ENCODE results near the gene AUTS2. TPM values are rescaled to one million over a fixed set of nuclear protein-coding genes. Genes with fewer than 3 reads are reported as not detected.

The AUTS2 gene
- total and polyA plus RNA-seq, 10 of the 15 experiments (the other 5 are each of a cell fraction or from before 2014, with no cell fraction given): 6.4 to 55.6 (median 21.6) TPM

DNA sequence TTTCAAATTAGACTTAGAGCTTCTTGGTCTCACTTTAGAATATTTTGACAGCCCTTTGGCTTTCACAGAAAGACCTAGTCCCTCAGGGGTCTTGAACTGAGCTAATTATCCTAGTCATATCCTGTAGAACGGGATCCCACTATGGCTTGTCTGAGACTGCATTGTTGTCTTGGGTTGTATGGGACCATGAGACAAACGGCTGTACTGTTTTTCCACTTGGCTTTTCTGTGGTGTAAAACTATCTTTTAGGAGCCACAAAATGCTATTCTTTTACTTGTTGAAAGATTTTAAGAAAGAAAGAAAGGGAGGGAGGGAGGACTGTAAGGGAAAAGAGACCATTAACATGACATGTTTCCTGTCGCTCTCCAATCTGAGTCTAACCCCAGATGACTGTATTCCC, 432.5 kb downstream of the AUTS2 start:
- H4K20me1 ChIP-seq (ENCODE audit: control insufficient read depth, insufficient read depth): no peaks in the 10 kb centered on the region
- H3K27me3 ChIP-seq (replicated peaks in 1 of 2; ENCODE audit: control insufficient read depth in 2 of 2, insufficient read depth in 2 of 2, low read length in 1 of 2): no peaks in the 10 kb centered on the region
- H3K79me2 ChIP-seq (ENCODE audit: control insufficient read depth, insufficient read depth, low read length): no peaks in the 10 kb centered on the region
- DNase-seq (ENCODE audit: low read depth, low spot score) (no peak), ATAC-seq (no peak), FAIRE-seq (no peak)
- H3K4me3 ChIP-seq: no peak overlapping the region
- H3K36me3 ChIP-seq (ENCODE audit: control insufficient read depth in 2 of 2, insufficient read depth in 2 of 2, low read length in 1 of 2): no peaks in the 10 kb centered on the region
- ChIA-PET CTCF (interaction anchor here (1.2 kb wide), 1 partner anchor 52 kb away, joined by 3 read pairs; no protein-coding TSS in a partner anchor), RAD21 (ENCODE audit: unreplicated experiment) (no interaction called here), POLR2A (no interaction called here), SMC1A (ENCODE audit: uncharacterized antibody, unreplicated experiment) (interaction anchor here (0.6 to 1.5 kb wide), 8 partner anchors 8 to 667 kb away, joined by 3 to 6 read pairs (median 3); no protein-coding TSS in a partner anchor)
- in situ Hi-C loops (cut with MboI): no loop called here
- no TSS peak for BruUV-seq (replicated peaks)
- H3K4me1 ChIP-seq (ENCODE audit: control insufficient read depth, insufficient read depth, low read length): no peaks in the 10 kb centered on the region
- TF ChIP-seq POLR2A (IDR thresholded peaks at IDR 0.05; ENCODE audit: low read depth, low read length): no peak
- TF ChIP-seq TCF12 (IDR thresholded peaks at IDR 0.05; ENCODE audit: low read depth, low read length): no peak
- TF ChIP-seq, protein P1, sequence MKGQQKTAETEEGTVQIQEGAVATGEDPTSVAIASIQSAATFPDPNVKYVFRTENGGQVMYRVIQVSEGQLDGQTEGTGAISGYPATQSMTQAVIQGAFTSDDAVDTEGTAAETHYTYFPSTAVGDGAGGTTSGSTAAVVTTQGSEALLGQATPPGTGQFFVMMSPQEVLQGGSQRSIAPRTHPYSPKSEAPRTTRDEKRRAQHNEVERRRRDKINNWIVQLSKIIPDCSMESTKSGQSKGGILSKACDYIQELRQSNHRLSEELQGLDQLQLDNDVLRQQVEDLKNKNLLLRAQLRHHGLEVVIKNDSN (IDR thresholded peaks at IDR 0.05; ENCODE audit: borderline replicate concordance, extremely low read length, insufficient read depth, low read depth, low read length): no peak
- no peak for TF ChIP-seq RFX5 (IDR thresholded peaks at IDR 0.05; ENCODE audit: low read depth, low read length)
- TF ChIP-seq, protein P2, sequence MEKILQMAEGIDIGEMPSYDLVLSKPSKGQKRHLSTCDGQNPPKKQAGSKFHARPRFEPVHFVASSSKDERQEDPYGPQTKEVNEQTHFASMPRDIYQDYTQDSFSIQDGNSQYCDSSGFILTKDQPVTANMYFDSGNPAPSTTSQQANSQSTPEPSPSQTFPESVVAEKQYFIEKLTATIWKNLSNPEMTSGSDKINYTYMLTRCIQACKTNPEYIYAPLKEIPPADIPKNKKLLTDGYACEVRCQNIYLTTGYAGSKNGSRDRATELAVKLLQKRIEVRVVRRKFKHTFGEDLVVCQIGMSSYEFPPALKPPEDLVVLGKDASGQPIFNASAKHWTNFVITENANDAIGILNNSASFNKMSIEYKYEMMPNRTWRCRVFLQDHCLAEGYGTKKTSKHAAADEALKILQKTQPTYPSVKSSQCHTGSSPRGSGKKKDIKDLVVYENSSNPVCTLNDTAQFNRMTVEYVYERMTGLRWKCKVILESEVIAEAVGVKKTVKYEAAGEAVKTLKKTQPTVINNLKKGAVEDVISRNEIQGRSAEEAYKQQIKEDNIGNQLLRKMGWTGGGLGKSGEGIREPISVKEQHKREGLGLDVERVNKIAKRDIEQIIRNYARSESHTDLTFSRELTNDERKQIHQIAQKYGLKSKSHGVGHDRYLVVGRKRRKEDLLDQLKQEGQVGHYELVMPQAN (conservative IDR thresholded peaks at IDR 0.05): no peak
- TF ChIP-seq, protein P3, sequence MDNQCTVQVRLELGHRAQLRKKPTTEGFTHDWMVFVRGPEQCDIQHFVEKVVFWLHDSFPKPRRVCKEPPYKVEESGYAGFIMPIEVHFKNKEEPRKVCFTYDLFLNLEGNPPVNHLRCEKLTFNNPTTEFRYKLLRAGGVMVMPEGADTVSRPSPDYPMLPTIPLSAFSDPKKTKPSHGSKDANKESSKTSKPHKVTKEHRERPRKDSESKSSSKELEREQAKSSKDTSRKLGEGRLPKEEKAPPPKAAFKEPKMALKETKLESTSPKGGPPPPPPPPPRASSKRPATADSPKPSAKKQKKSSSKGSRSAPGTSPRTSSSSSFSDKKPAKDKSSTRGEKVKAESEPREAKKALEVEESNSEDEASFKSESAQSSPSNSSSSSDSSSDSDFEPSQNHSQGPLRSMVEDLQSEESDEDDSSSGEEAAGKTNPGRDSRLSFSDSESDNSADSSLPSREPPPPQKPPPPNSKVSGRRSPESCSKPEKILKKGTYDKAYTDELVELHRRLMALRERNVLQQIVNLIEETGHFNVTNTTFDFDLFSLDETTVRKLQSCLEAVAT (IDR thresholded peaks at IDR 0.05): no peak
- TF ChIP-seq, protein P4, sequence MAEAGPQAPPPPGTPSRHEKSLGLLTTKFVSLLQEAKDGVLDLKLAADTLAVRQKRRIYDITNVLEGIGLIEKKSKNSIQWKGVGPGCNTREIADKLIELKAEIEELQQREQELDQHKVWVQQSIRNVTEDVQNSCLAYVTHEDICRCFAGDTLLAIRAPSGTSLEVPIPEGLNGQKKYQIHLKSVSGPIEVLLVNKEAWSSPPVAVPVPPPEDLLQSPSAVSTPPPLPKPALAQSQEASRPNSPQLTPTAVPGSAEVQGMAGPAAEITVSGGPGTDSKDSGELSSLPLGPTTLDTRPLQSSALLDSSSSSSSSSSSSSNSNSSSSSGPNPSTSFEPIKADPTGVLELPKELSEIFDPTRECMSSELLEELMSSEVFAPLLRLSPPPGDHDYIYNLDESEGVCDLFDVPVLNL (IDR thresholded peaks at IDR 0.05; ENCODE audit: low read depth, low read length): no peak
- no peak overlapping the region for H2AFZ ChIP-seq (ENCODE audit: control insufficient read depth, low read depth, low read length)
- H3K4me2 ChIP-seq (ENCODE audit: control insufficient read depth, insufficient read depth): no peak overlapping the region
- 53% methylated on average over 3 of the region's 3 CpGs for WGBS (ENCODE audit: insufficient coverage, insufficient replicate concordance, low lambda C conversion rate, missing lambda C conversion rate)
- intact Hi-C loops (cut with micrococcal nuclease; ENCODE audit: unreplicated experiment): loop anchor here (10.0 kb wide), 1 partner anchor 426 kb away; no protein-coding TSS in a partner anchor
- no peak overlapping the region for H3K27ac ChIP-seq (ENCODE audit: control insufficient read depth, insufficient read depth)
- no peak overlapping the region for H3K9ac ChIP-seq (ENCODE audit: control insufficient read depth, insufficient read depth, low read length)
- H3K9me3 ChIP-seq (replicated peaks; ENCODE audit: control insufficient read depth, insufficient read depth, low read length): no peaks in the 10 kb centered on the region; the same call in 1 of the 3 replicates

Data from GM12878 (cell line).